ENCODE data around the gene HNRNPF. TPM values are rescaled to one million over a fixed set of nuclear protein-coding genes. Genes with fewer than 3 reads are reported as not detected.
A peak's percentile ranks its signal among the peaks of the same experiment; 100 is the strongest.

Gene HNRNPF
- total RNA-seq, 2 donors from 2014 or later = 57.8 to 78.7 TPM

DNA sequence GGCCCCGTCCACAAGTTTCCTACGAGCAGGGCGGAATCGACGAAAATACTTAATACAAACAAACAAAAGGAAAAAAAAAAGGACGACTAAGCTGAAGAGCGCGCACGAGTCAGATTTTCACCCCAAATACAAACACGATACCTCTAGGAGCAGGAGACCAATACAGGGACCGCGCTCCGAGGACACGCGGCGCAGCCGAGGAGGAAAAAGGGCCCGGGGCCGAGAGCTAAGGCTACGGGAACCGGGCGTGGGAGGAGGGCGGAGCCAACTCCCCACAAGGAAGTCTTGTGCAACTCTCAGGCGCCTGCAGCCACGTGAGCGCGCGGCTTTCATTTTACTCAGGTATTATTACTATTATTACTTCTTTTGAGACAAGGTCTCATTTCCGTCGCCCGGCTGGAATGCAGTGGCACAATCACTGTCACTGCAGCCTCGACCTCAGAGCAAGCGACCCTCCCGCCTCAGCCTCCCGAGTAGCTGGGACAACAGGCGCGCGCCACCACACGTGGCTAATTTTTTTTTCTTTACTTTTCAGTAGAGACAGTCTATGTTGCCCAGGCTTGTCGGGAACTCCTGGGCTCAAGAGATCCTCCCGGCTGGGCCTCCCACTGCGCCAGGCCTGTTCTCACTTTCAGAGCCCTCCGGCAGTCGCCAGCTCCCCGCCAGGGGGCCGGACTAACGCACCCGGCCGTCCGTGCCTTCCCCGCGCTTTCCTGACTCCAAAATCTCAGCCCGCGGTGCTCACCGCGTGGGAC, 1.2 kb downstream of the HNRNPF start:
- TF ChIP-seq, protein P1, sequence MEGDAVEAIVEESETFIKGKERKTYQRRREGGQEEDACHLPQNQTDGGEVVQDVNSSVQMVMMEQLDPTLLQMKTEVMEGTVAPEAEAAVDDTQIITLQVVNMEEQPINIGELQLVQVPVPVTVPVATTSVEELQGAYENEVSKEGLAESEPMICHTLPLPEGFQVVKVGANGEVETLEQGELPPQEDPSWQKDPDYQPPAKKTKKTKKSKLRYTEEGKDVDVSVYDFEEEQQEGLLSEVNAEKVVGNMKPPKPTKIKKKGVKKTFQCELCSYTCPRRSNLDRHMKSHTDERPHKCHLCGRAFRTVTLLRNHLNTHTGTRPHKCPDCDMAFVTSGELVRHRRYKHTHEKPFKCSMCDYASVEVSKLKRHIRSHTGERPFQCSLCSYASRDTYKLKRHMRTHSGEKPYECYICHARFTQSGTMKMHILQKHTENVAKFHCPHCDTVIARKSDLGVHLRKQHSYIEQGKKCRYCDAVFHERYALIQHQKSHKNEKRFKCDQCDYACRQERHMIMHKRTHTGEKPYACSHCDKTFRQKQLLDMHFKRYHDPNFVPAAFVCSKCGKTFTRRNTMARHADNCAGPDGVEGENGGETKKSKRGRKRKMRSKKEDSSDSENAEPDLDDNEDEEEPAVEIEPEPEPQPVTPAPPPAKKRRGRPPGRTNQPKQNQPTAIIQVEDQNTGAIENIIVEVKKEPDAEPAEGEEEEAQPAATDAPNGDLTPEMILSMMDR (IDR thresholded peaks at IDR 0.05) = peak in 1 of 2 donors; percentile 55
- Histone ChIP-seq H3K27me3 (no peaks in the 10 kb centered on the region), H3K27ac (peak overlapping the region; percentile 98 to 100), H3K36me3 (no peaks in the 10 kb centered on the region), H3K4me1 (peaks cover 0 to 55% of the 10 kb centered on the region in 2 donors), H3K4me3 (peak overlapping the region; percentile 69 to 77), H3K9me3 (no peaks in the 10 kb centered on the region)
- peak; percentile 96 for DNase-seq (ENCODE audit: low spot score)

DNA sequence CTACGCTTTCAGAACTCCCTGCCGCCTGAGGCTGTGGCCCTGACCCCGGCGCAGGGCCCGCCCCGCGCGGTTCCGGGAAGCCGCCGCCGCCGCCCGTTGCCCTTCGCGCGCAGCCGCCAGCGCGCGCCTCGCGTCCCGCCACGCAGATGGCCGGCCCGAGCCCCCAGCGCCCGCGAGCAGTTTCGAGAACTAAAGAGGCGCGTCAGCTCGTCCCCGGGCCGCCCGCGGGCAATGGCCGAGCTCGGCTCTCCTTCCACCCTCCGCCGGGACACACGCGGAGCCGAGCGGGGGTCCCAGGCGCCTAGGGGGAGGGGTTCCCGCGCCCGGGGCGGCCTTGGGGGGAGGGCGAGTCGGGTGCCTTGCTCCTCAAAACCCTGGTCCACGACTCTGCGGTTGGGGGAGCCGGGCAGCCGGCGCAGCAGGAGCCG, 1.8 kb downstream of the HNRNPF start:
- Histone ChIP-seq H3K36me3 (no peaks in the 10 kb centered on the region), H3K9me3 (no peaks in the 10 kb centered on the region), H3K4me3 (peak overlapping the region; percentile 69 to 77), H3K27me3 (no peaks in the 10 kb centered on the region), H3K27ac (peak overlapping the region; percentile 98 to 100), H3K4me1 (peaks cover 0 to 59% of the 10 kb centered on the region in 2 donors)
- TF ChIP-seq, protein P1 (IDR thresholded peaks at IDR 0.05) = no peak
- DNase-seq (ENCODE audit: low spot score) = no peak

DNA sequence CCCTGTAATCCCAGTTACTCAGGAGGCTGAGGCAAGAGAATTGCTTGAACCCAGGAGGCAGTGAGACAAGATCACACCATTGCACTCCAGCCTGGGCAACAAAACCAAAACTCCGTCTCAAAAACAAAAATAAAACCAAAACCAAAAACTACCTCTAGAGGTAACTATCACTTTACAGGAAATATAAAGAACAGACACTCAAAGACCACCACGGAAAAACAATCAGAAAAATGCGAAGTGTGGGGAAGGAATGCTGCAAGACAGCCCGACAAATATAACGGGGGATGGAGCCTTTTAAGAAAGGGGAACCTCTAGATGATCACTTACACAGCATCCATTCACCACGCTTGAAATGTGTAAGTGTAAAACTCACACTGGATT, 4.3 kb downstream of the HNRNPF start:
- Histone ChIP-seq H3K36me3 (peaks cover 2% of the 10 kb centered on the region), H3K4me1 (peaks cover 0 to 63% of the 10 kb centered on the region in 2 donors), H3K27ac (no peak overlapping the region), H3K4me3 (no peak overlapping the region), H3K9me3 (no peaks in the 10 kb centered on the region), H3K27me3 (no peaks in the 10 kb centered on the region)
- no peak for DNase-seq (ENCODE audit: low spot score)
- TF ChIP-seq, protein P1 (IDR thresholded peaks at IDR 0.05) = no peak

DNA sequence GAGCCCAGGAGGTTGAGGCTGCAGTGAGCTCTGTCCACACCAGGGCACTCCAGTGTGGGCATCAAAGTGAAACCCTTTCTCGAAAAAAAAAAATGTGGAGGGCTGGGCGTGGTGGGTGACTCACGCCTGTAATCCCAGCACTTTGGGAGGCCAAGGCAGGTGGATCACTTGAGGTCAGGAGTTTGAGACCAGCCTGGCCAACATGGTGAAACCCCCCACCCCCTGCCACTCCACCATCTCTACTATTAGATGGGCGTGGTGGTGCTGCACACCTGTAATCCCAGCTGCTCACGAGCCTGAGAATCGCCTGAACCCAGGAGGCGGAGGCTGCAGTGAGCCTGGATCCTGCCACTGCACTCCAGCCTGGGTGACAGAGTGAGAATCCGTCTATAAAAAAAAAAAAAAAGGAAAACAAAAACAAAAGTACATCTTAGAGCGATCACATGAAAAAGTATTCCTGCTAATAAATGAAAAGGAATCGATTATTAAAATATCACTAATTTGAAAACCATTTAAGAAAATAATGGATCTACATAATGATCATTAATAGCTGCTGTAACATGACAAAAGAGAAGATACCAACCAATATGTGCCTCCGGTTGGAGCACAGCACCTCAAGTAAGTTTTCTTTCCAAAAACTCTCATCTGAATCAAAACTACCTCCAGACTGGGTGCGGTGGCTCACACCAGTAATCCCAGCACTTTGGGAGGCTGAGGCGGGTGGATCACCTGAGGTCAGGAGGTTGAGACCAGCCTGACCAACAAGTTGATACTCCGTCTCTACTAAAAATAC, 4.9 kb downstream of the HNRNPF start:
- DNase-seq (ENCODE audit: low spot score) = no peak
- peaks cover 6% of the 10 kb centered on the region for H3K36me3 ChIP-seq
- no peaks in the 10 kb centered on the region for H3K27me3 ChIP-seq
- no peak overlapping the region for H3K27ac ChIP-seq
- TF ChIP-seq, protein P1 (IDR thresholded peaks at IDR 0.05) = no peak
- no peak overlapping the region for H3K4me3 ChIP-seq
- H3K9me3 ChIP-seq = no peaks in the 10 kb centered on the region
- H3K4me1 ChIP-seq = peaks cover 0 to 65% of the 10 kb centered on the region in 2 donors

DNA sequence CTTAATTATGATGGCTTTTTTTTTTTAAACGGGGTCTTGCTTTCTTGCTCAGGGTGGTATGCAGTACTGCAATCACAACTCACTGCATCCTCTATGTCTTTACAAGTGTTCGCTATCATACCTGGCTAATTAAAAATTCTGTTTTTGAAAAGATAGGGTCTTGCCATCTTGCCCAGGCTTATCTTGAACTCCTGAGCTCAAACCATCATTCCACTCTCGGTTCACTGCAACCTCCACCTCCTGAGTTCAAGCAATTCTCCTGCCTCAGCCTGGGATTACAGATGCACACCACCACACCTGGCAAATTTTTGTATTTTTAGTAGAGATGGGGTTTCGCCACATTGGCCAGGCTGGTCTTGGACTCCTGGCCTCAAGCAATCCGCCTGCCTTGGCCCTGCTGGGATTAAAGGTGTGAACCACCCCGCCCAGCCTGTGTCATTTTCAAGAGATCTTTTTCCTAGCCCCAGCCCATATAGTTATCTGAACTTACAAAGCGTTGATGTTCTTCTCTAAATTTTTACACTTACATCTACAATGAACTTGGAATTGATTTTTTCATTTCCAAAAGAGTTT, 6.0 kb downstream of the HNRNPF start:
- H3K4me3 ChIP-seq = no peak overlapping the region
- H3K4me1 ChIP-seq = peaks cover 0 to 70% of the 10 kb centered on the region in 2 donors
- no peak for DNase-seq (ENCODE audit: low spot score)
- H3K36me3 ChIP-seq = peaks cover 6% of the 10 kb centered on the region
- H3K9me3 ChIP-seq = no peaks in the 10 kb centered on the region
- TF ChIP-seq, protein P1 (IDR thresholded peaks at IDR 0.05) = no peak
- no peak overlapping the region for H3K27ac ChIP-seq
- H3K27me3 ChIP-seq = no peaks in the 10 kb centered on the region

Data from right atrium auricular region (tissue), 2 donors.